ENCODE results near the gene CLCN2.

Gene CLCN2

GRCh38 chr3:184296616-184297015, 64.8 kb downstream of the CLCN2 start:
- no peak for DNase-seq (ENCODE audit: low spot score)
